GM19463 (cell line): ENCODE data around the gene GAPDH.
"Not testable (repeated sequence)": the region's sequence is repeated elsewhere in the genome, so short reads cannot be mapped to it uniquely, and the experiment has no call there.

Experiments
- ATAC-seq: cut with Tn5 transposase; IDR thresholded peaks from one replicate; pipeline ENCODE4 v1.9.1; 2021; ENCODE audit warnings: mild to moderate bottlenecking, moderate library complexity; ENCODE audit not compliant: unreplicated experiment

GAPDH gene

DNA sequence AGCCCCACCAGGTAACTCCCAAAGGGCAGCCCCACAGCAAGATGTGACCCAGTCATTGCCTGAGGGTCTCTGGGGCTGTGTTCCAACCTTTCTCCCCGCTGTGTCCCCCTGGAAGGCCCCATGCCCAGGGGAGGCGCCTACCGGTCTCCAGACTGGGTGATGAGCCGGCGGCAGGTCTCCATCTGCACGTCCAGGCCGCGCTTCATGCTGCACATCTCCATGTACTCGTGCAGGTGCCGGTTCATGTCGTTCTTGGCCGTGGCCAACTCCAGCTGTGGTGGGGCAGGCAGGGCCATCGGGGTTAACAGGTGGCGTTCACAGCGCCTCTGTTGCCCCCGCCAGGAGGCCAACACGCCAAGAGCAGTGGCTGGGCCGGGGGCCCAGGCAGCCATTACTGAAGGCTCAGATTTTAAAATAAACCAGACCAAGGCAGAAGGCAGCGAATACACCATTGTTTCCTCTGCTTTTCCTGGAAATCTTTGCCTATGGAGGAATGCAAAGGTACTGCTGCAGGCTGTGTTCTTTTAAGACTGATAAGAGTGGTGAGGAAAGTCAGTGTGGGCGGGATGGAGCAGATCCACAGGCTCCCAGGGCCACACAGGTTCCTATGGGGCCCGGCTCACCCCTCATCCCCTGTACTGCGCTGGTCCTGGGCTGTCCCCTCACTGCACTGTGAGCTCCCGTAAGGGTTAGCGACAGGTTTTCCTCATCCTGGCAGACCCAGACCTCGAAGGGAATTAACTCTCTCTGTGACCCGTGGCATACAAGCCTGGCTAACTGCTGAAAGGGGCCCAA, 7.3 kb downstream of the GAPDH start:
- ATAC-seq, result no peak

DNA sequence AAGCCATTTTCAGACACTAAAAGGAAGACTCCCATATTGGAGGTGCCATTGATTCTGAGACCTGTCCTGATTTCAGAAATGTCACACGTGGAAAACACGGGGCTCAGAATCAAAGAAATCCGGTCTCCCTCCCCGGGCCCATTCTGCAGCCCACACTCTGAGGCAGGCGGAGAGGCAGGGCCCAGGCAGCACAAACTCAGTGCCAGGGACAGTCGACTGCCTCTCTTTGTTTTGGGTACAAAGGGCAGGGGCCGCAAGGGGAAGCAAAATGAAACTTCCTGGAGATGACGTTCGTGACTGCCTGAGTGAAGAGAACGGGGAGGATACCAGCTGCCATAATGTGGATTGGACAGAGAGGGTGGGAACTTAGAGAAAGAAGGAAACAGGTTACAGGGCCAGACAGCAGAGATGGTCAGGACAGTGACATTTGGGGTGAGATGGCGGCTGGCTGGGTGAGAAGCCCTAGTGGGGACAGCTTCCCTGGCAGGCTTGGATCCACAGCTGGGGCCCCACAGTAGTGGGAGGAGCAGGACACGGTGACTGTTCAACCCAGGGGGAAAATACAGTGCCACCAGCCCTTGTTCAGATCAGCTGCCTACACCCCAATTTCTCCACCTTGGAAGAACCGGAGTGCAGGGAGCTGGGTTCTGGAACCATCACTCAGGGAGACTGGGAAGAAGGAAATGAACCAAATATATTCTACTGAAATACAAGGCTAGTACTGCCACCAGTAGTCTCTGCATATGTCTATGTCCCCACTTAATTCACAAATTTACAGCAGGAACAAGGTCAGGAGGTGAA, 8.1 kb downstream of the GAPDH start:
- no peak for ATAC-seq

DNA sequence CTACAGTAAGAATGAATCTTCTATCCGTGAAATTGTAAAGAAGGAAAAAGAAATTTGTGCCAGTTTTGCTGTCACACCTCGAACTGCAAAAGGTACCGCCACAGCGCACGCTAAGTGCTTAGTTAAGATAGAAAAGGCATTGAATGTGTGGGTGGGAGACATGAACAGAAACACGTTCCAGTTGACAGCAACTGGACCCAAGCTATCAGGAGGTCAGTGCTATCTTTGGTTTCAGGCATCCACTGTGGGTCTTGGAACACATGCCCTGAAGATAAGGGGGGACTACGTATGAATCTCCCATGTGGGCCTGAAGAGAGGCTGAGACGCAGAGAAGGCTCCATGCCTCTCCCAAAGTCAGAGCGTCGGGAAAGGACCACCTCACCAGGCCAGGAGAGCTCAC, 11.7 kb downstream of the GAPDH start:
- ATAC-seq, result no peak

DNA sequence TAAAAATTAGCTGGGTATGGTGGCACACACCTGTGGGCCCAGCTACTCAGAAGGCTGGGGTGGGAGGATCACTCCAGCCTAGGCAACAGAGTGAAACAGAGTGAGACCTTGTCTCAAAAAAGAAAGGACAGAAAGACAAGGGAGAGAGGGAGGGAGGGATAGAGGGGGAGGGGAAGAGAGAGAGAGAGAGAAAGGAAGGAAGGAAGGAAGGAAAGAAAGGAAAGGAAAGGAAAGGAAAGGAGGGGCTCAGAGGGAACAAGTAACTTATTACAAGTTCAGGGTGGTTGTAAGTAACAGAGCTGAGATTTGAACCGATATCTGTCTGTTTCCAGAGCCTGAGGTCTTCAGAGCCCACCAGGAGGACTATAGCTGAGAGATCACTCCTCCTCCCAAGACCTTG, 13.2 kb downstream of the GAPDH start:
- no peak for ATAC-seq

DNA sequence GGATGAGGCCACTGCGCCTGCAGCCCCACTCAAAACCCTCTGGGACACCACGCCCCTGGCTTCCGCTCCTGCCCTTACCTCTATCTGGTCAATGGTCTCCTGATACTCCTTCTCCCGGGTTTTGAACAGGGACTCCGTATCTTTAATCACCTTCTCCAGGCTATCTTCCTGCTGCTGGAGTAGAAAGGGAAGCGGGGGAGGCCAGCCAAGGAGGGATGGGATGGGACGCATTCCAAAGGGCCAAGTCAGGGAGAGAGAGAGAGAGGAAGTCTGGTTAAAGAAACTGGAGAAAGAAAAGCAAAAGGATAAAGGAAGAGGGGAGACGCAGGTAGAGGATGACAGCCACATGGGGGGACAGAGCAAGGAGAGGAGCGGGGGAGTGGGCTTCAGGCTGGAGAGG, 13.7 kb downstream of the GAPDH start:
- no peak for ATAC-seq

DNA sequence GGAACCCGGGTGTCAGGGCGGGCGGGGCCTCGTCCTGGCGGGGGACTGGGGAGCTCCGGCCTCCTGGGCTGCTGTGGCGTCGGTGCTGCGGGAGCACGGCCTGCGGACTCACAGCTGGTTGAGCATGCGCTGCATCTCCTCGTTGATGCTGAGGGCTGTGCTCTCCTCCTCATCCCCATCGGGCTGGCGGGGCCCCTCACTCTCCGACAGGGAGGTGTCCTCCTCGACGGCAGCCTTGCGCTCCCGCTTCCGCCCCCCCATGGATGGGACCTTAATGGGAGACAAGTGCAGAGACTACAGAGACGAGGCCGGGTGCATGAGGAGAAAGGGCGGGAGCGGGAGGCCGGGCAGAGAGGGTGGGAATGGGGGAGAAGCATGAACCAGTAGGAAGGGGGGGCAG, 14.2 kb downstream of the GAPDH start:
- no peak for ATAC-seq

DNA sequence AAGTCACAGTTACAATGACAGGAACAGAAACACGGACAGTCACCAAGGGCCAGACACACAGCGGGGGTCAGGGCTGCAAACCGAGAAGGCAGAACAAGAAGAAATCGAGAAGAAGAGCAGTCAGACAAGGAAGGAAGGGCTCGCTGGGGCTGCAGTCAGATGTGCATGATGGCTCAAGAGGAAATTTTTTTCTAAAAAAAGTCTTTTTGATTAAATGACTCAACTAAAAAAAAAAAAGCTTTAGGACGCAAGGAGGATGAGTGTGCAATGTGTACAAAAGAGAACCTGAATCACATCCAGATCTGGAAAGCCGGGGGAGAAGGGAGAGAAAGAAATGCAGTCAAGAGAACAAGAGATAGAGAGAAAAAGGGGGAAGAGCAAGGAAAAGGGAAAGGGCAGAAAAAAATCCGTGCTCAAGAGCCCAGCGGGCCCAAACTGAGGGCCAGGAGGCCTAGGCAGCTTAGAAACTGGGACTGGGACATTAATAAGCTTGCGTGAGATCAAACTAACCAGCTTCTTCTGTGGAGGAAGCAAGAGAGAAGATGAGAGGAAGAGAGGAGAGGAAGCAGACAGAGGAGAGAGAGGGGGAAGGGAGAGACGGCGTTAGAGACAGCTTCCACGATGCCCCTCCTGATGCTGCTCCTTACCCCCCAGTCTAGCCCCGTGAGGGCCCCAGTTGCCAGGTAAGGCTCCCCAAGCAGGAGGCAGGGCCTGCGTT, 14.8 kb downstream of the GAPDH start:
- no peak for ATAC-seq

DNA sequence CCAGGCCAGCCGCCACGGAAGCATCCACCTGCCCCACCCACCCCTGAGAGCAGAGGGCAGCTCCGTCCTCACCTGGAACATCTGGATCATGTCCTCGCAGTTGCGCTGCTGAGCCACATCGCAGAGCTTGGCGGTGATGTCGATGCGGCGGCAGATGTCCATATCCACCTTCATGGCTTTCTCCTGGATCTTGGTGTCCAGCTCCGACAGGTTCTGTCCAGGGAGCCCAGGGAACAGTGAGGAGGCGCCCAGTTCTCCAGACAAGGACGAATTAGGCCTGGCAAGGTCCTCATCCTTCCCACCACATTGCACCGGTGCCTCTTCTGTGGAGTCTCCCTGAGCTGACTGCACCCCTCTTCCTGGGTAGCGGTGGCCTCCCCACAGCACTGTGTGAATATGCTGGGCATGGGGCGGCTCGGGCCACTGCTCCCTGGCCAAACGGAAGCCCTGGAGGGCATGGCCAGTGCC, 15.4 kb downstream of the GAPDH start:
- no peak for ATAC-seq

DNA sequence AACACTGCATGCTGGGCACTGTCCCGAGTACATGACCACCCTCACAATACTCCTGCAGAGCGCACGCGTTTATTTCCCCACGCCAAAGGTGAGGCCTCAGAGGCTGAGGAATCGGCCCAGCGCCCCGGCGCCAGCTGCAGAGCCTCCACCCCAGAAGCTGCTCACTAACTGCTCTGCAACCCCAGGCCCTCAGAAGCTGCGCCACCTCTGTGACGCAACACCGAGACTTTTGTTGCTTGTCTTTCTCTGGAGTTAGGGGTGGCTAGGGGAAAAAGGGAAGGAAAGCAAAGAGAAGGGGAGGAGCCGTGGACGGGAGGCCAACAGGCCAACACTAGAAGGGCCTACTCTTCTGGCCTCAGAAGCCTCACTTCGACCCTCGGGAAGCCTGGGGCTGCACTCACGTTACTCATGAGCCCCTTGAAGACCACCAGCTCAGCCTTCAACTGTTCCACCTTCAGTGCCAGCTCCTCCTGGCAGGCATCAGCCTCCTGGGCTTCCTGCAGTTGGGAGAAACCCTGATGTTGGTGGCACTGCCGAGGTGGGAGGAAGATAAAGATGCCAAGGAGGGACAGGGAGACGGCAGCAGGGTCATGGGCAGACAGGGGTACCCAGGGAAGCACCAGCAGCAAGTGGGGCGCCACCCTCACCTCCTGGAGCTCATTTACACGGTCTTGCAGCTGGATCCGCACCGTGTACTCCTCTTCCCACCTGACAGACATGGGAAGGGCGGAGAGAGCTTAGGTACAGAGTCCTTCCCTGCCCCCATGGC, 16.2 kb downstream of the GAPDH start:
- no peak for ATAC-seq

DNA sequence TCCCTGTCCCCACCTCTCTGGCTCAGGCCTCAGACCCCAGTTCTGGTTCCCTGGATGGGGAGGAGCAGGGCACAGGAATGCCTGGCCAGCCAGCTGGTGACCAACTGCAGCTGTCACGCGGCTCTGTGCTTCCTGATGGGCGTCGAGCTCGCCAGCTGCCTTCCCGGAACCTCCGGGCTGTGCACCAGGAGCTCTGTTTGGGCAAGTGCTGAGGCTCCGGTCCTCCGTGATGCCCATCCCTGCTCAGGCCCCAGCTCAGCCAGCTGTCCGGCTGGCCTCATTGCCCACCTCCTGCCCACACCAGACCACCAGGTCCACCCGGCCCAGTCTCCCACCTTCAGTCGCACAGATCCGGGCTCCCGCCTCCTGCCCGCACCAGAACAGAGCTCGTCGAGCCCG, 16.7 kb downstream of the GAPDH start:
- no peak for ATAC-seq

DNA sequence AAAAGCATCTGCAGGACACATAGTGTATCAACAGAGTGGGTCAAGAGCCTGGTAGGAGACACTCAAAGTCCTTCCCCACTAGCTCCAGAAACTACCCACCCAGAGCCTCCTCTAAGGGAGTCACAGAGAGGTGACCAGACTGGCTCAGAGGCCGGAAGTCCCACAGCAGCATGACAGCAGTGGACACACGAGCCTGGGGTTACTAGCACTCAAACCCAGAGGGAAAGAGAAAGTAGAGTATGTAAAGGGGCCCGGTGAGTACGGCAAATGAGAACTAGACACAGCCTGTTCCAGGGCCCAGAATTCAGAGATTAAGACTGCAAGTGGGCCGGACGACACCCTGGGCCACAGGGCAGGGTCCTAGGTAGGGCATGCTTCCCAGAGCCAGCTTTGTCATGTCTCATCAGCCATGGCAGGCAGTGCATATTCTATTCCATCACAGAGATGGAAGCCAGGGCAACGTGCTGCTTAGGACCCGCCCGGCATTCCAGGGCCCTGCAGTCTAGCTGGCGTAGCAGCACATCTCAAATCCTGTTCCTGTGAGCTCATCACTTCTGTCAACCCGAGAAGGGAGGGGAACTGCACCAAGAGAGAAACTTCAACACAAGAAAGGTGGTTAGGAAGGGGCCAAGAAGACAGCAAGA, 17.3 kb downstream of the GAPDH start:
- ATAC-seq, result no peak

DNA sequence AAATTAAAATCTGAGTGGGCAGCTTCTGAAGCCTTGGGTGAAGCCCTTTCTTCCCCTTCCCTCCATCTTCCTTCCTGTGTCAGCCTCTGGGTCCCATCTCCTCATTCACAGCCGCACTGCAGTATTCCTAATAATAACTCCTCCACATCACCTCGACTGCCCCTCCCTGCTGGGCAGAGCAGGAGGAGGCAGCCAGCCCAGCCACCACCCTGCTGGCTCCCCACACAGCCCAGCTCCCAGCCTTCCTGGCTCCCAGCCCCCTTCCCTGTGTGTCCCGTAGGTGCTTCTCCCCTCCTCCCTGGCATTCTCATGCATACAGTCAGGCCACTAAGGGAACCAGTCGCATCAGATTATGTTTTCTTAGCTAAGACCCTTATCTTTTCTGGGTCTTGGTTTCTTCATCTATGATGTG, 17.8 kb downstream of the GAPDH start:
- no peak for ATAC-seq

DNA sequence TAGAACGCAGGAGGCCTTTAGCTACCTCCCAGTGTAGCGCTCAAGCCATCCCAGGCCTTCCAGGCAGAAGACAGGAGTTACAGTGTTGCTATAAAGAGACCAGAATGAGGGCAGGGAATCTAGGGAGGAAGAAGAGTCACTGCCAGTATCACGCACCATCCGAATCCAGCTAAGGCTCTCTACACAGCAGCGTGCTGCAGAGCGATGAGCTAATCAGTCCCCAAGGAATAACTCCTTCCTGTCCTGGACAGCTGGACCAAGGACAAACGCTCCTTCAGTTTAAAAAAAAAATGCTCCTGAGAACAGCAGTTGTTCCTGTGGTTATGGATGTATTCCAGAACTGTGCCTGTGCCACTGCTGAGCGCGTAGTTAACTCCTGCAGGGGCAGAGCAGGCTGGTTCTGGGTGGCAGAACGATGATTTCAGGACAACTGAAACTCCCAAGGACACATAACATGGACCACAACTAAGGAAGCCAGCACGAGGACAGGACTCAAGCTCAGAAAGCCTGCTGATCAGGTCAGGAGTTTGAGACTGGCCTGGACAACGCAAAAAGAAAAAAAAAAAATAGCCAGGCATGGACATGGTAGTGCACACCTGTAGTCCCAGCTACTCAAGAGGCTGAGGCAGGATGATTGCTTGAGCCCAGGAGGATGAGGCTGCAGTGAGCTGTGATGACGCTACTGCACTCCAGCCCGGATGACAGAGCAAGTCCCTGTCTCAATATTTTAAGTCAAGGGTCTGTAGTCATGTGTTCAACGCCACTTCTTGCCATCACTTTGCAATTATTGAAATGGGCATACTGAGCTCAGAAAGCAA, 18.9 kb downstream of the GAPDH start:
- ATAC-seq, result no peak

DNA sequence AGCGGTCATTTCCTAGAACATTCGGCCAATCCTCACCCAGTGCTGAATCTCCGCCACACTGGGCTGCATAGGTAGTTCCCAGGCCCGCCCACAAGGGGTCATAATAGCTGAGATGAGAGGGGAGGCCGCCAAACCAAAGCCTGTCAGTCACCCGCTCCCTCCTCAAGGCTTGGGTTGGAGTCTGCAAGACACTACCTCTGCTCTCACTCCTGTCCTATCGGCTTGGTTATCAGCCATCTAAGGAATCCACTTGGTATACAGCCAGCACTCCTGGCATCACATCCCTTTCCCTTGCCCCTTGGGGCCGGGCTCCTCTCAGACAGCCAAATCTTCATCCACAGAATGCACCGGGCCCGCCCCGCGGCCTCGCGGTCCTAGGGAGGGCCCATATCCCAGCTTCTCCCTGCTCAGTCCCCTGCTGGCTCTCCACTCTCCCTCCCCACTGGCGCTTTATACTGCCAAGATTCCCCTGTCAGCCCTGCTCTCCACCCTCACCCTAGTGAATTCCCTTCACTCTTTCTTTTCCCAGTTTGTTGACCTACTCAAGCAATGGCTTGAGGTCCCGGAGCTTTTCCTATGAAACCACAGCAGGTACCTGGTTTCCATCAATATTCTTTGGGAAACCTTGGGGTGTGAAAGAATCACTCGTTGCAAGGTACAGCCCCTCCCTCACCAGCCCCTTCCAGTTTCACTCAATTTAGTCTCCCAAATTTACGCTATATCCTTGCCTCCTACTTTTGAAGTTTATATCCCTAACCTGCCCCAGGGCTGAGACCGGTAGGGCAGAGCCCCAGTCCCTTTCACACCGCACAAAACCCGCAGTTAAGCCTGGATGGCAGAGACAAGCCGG, 20.1 kb downstream of the GAPDH start:
- peak; percentile 57 for ATAC-seq

DNA sequence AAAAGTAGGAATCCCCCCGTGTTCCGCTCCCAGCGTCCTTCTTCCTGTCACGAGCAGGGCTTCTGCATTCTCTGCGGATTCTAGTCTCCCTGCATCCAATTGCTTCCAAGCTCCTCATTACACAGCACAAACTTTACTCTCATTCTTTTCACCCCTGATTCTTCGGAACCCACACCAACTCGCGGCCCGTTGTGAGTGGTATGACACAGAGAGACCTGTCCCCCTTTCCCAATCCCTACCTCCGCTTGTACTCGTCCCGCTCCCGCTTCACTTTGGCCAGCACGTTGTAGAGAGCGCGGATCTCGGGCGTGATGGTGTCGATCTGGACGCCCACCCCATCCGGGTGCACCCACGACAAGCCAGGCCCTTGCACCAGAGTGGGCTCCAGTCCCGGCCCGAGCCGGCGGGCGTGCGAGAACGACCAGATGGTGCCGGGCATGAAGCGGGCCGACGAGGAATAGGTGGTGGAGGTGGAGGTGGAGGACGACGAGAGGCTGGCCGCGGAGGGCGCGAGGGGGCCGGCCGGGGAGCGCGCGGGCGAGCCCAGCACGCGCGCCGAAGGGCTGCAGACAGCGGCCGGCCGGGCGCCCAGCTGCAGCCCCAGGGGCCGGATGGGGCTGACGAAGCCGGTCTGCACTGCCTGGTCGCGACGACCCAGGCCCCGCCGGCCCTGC, 20.8 kb downstream of the GAPDH start:
- peak; percentile 8 for ATAC-seq

DNA sequence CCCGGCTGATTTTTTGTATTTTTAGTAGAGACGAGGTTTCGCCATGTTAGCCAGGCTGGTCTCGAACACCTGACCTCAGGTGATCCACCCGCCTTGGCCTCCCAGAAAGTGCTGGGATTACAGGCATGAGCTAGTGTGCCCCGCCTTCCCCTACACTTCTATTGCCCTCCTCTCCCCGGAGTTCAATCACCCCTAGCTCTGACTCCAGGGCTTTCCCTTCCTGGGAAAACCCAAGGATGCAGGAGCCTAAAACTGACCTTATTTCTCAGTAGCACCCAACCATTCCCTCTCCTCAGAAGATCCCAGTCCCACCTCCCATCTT, 22.1 kb downstream of the GAPDH start:
- ATAC-seq, result not testable (repeated sequence)

DNA sequence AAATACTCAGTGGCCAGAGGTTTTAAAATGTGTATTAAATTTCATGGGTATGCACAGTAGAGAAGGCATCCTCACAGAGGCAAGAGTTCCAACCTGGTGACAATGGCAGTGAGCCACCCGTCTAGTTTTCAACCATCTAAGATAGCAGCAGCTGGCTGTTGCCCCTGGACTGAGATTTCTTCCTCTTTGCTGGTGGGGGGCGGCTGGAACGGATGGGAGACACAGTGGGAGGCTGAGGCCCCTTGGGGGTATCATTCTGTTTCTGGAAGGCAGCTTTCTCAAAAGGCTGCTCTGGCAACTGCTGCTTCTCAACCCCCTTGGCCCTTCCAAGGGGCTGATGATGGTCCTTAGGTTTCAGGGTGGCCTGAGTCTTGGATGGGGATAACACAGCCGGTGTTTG, 22.5 kb downstream of the GAPDH start:
- no peak for ATAC-seq
